Epithelial cell of prostate (primary cell): Measurements from ENCODE around the gene RYR3.

Experiments
- DNase-seq: peaks from one replicate; pipeline ENCODE4 v3.0.0-alpha.2; 2011; ENCODE audit warnings: low read depth, low spot score
- H3K27ac ChIP-seq: fragments of 450-650 bp; 2 replicates; pipeline ENCODE4 v1.5.1; 2017; ENCODE audit warnings: mild to moderate bottlenecking

The RYR3 gene

DNA sequence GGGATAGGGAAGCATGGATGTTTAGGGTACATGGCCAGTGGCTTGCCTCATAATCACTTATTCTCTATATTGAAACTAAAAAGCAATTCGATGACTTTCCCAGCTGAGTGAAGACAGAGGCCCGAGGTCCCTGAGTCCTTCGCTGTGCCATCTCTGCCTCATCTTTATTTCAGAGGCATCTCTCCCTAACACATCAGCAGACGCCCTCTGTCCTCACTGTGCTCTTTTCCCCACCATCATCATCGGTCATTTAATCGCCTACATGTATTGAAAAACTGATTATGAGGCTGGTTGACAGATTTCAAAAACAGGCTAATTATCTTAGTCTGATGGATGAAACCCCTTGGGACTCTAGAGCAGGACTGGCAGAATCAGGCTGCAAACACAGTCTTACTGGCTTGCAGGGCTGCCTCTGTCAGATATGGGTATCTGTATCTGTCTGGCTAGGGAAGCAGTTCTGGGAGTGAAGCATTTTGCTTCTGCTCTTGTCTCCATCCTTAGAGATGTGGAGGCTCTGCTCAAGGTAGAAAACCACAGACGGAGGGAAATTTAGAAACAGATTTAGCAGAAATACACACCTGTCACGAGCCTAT, 366.6 kb downstream of the RYR3 start:
- DNase-seq = no peak
- H3K27ac ChIP-seq = no peak overlapping the region

DNA sequence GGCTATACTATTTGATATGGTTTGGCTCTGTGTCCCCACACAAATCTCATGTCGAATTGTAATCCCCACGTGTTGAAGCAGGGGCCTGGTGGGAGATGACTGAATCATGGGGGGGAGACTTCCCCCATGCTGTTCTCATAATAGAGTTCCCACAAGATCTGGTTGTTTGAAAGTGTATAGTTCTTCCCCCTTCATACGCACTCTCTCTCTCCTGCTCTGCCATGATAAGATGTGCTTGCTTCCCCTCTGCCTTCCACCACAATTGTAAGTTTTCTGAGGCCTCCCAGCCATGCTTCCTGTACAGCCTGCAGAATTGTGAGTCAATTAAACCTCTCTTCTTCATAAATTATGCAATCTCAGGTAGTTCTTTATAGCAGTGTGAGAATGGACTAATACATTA, 367.4 kb downstream of the RYR3 start:
- no peak for DNase-seq
- H3K27ac ChIP-seq = no peak overlapping the region

DNA sequence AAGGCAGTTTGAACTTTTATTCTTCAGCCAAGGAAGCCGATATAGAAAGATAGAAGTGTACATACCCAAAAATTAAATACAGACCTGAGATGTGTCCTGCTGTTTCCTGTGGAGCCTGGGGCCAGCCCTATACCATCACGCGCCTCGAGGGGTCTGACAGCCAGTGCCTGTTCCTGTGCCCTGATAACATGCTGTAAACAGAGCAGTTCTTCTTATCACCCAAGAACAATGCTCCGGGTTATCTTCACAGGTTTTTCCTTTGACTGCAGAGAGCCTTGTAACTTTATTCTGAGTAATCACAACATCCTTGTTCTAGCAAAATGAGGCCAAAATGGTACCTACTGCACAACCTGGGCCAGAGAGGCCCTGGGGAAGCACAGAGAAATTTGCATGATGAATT, 367.8 kb downstream of the RYR3 start:
- no peak overlapping the region for H3K27ac ChIP-seq
- no peak for DNase-seq

DNA sequence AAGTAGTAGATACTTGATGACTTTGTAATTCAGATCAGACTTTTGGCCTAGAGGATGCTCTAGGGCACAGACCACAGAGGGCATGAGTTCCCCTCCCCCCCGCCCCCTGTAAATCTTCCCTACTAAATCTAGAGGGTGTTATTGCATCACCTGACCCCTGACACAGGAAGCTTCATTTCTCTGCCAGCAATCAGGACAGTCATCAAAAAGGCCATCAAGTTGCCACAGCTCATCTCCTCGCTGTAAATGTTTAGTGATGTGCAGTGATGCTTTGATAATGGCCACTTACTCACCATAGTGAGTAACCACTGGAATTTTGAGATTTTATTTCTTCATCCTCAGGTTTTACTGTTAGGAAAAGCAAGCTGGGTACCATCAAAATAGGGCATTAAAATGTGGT, 368.3 kb downstream of the RYR3 start:
- H3K27ac ChIP-seq = no peak overlapping the region
- DNase-seq = no peak

DNA sequence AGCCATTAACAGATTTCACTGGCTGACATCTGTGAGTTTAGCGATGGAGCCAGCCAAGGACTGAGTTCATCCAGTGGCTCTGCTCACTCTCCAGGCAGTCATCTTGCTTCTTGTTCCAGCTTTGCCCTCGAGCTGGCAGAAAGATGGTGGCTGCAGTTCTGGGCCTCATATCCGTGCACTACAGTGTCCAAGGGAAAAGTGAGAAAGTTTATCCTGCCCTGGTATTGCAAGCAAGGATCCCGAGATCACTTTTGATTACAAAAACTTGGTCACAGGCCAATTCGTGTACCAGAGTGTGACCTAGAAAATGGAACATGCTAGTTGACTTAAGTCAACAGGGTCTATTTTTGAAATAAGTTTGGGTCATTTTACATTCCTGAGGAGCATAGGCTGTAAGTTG, 369.6 kb downstream of the RYR3 start:
- no peak for DNase-seq
- H3K27ac ChIP-seq = no peak overlapping the region

DNA sequence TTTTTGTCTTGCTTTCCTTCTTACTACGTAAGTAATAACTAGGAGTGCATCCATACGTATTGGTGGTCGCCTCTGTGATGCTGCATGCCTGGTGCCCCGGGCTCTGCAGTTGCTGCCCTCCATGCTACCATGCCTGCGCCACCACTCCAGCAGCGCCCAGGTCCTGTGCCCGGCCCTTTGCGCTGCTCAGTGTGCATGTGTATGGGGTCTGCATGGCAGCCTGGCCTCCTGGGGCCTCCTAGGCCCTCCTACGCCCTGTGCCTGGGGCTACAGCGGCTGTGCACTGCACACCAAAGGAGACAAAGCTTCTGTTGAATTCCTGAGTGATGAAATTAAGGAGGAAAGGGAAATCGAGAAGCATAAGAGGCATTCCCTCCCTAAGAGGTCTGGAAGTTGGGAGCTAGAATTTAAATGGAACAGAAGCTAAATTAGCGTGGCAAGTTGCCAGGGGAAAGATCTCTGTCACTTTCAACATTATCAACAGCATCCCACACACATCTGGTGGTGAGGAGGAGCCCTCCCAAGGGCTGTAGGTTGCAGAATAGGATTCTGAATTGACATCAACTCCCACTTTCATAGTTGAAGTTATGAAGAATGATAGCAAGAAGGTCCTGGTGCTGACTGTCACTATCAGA, 382.5 kb downstream of the RYR3 start:
- DNase-seq = no peak
- H3K27ac ChIP-seq = no peak overlapping the region

DNA sequence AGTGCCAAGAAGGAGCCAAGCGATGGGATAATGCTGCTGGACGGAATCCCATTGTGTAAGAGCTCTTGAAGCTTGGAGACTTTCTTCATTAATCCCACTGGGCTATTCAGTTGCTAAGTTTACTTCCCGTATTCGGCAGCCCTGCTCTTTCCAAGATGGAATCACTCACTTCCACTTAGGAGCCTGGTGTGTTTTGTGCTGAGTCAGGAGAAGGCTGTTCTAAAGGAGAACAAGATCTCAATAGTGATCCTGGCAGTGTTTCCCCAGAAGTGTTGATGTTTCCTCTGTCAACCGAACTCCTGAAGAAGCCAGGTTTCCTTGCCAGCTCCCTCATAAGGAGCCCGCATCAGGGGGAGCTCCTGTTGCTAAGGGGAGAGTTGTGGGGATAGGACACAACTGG, 387.4 kb downstream of the RYR3 start:
- DNase-seq = no peak
- no peak overlapping the region for H3K27ac ChIP-seq

DNA sequence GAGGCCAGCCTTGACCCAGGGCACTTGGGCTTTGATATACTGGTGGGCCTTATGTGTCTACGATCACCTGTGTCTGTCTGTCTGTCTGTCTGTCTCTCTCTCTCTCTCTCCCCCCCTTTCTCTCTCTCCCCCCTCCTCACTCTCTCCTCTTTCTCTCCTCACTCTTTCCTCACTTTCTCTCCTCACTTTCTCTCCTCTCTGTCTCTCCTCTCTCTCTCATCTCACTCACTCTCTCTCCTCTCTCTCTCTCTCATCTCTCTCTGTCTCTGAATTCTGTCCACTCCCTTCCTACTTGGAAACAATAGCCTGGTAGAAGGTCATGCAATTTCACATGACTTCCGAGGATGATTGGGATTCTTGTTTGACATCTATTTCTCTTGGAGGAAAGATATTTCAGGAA, 388.4 kb downstream of the RYR3 start:
- H3K27ac ChIP-seq = no peak overlapping the region
- no peak for DNase-seq

DNA sequence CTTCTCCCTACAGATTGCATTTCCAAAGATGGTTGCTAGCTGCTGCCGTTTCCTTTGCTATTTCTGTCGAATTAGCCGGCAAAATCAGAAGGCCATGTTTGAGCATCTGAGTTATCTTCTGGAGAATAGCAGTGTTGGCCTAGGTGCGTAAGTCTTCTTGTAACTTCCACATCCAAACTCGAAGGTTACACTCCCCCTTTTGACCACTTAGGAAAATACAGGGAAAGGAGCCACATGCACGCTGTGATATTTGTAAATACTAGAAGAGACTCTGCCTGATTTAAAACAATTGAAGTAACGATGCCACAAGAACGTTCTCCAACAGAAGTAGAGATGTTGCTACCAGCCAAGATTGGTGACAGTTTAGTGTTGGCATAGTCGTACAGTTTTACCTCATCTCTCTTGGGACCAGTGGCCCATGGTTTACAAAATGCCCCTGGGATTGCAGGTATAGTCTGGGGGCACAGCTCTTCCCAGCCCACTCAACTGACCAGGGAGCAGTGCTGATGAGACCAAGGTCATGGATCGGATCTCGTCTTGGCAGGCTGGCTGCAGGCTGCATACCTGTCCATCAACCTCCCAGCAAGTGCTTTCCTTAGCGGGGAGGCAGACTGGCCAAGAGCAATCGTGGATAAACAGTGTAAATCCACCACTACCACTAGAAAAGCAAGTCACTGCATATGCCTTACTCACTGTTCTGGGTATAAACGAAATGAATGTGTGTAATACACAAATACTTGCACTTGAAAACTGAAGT, 389.1 kb downstream of the RYR3 start:
- DNase-seq = no peak
- no peak overlapping the region for H3K27ac ChIP-seq

DNA sequence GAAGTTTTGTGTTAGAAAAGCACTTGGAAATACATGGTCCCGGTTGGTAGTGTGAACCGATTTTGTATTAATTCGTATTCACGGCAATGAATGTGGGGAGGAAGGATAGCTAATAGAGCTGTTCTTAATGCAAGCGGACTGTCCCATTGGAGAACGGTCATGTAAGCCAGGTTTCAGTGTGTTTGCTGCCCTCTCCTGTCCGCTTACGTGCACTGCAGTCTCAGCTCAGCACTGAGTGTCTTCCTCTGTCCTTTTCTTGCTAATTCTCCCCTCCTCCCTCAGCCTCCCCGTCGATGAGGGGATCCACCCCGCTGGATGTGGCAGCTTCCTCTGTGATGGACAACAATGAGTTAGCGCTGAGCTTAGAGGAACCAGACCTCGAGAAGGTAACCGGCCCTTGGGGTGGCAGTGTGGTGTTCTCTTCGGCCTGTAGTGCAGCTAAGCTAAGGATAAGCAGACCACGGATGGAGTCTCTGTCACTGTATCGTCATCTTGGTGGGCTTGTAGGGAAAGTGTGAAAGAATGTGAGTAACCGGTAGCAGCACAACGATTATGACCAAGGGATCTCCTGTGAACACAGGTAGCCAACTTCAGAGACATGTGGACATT, 390.0 kb downstream of the RYR3 start:
- H3K27ac ChIP-seq = no peak overlapping the region

DNA sequence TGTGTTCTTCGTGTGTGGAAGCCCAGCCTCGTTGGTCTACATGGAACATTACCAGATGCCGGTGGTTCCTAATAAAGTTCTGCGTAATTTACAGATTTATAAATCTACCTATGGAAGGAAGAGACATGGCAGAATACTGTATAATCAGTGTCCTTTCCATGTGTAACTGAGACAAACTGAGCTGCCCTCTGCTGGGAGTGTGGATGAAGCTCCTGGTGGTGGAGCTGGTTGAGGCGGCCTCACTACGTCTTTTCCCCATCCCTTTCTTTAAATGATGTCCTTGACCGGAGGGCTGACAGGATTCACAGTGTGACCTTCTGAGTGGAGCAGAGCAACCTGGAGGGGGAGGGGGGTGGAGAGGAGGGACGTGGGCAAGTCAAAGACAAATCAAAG, 390.5 kb downstream of the RYR3 start:
- no peak for DNase-seq
- no peak overlapping the region for H3K27ac ChIP-seq

More for the DNA sequence above, 390.0 kb downstream of the RYR3 start:
- peak; percentile 22 for DNase-seq

DNA sequence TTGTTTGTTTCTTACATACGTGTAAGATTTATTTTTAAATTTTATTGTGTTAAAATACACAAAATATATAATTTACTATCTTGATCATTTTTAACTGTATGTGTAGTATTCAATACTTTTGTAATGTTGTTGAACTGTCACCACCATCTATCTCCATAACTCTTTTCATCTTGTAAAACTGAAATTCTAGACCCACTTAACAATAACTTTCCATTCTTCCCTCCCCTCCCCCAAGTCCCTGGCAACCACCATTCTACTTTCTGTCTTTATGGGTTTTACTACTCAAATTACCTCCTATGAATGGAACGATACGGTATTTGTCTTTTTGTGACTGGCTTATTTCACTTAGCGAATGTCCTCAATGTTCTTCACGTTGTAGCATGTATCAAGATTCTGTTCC, 395.4 kb downstream of the RYR3 start:
- no peak for DNase-seq
- H3K27ac ChIP-seq = no peak overlapping the region

DNA sequence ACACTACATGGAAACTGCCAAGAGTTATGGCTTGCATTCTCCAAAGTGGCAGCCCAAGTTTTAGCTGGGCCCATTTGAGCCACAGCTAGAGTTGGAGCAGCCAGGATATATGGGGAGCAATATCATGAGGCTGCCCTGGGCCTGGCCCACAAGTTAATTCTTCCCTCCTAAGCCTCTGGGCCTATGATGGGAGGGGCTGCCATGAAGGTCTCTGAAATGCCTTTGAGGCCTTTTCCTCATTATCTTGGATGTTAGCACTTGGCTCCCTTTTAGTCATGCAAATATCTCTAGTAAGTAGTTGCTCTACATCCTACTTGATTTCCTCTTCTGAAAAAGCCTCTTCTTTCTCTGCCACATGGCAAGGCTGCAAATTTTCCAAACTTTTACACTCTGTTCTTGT, 400.0 kb downstream of the RYR3 start:
- no peak overlapping the region for H3K27ac ChIP-seq
- DNase-seq = no peak

DNA sequence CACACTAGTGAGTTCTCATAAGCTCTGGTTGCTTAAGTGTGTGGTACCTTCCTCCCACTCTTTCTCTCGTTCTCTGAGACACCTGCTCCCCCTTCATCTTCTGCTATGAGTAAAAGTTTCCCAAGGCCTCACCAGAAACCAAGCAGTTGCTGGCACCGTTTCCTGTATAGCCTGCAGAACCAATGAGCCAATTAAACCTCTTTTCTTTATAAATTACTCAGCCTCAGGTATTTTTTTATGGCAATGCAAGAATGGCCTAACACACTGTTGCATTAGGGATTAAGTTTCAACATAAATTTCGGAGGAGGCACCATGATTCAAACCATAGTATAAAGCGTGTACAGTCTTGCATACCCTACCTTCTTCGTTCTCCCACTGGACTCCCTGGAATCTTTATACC, 405.3 kb downstream of the RYR3 start:
- DNase-seq = peak; percentile 91
- H3K27ac ChIP-seq = peak overlapping the region; percentile 79

DNA sequence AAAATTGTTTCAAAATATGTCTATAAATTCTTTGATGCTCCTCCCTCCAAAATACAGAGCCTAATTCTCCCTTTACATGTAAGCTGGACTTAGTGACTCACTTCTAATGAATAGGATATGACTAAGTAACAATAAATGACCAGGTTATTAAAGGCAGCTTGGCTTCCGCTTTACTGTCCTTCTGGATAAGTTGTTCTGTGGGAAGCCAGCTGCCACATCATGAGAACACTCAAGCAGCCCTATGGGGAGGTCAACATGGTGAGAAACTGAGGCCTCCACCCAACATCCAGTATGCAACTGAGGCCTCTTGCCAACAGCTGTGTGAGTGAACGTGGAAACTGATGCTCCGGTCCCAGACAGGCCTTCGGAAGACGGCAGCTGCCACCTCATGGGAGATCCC, 410.2 kb downstream of the RYR3 start:
- peak overlapping the region; percentile 79 for H3K27ac ChIP-seq
- DNase-seq = peak; percentile 73

DNA sequence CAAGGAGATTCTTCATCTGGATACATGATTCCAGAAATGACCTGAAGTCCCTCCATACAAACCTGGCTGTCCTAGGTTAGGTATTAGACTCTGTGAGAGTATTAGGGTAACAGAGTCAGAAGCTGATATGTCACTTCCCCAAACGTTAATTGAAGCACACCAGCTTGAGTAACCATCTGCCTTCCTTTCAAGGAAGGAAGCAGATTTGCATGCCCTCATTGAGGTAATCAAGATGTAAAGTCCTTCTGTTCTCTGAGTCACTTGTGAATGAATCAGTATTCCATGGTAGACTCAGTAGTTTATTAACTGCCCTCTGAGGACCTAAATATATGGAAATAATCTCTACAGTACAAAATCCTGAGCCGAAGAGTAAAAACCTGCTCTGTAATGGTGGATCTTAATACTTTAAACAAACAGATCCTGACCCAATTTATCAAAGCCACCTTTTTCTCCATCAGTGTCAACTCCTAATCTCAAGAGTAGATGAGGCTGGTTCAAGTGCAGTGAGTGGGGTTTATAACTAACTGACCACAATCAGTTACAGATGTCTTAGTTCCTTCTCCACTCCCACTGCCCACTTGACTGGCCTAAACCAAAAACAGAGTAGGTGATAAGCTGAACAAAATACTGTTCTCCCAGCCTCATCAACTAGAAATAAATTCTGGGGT, 411.4 kb downstream of the RYR3 start:
- peak overlapping the region; percentile 79 for H3K27ac ChIP-seq
- DNase-seq = peak; percentile 79

DNA sequence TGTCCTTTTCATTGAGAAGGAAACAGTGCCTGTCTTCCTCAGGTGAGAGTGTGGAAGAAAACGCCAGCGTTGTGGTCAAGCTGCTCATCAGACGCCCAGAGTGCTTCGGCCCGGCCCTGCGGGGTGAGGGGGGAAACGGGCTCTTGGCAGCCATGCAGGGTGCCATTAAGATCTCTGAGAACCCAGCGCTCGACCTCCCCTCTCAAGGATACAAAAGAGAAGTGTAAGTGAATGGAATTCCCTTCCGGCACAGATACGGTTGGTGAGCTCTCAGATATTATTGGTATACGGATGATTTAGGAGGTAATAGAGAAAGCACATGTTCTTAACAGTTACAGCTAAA, 411.9 kb downstream of the RYR3 start:
- peak overlapping the region; percentile 79 for H3K27ac ChIP-seq

DNA sequence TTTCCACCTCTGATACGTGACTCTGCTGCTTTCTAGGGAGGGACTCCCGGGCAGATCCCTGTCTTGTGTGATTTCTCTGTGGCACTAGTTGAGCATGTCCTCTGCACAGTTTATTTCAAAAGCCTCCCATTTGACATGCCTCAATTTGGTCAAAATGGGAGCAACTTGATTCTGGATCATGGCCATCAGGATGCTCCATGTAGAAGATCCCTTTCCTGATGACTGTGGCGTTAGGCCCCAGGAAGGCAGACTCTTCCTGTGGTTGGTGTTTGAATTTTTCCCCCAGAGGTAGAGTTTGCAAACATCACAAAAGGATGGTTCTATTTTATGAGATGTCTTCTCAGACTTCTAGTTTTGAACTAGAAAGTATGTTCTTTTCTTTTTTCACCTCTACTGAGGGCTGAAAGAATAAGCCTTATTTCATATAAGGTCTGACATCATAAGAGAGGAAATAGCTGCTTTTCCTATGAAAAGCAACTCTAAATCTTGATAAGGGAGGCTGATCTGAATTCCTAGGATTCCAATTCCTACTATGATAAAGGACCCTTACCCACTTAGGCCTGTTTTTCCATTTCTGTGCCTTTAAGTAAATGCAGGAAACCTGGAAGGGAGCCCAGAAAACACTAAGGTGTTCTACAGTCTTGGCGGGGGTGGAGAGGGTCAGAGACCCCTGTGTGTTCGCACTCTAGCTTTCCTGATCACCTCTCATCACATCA, 413.7 kb downstream of the RYR3 start:
- no peak for DNase-seq

More for the DNA sequence above, 411.9 kb downstream of the RYR3 start:
- DNase-seq = no peak

DNA sequence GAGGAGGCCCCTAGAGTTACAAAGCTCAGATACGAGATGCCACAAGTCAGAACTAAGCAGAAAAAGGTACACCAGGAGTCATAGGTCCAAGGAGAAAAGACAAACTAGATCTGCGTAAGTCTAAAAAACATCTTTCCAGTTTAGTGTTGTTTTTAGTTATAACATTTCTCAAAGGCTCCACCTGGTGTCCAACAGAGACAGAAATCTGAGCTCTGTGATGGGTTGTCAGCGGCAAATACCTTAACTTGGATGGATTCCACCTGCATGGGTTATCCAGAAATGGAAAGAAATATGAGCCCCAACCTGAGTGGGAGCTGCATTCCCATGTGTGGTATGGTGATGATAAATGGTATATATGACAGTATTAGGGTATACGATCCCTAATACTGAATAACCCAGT, 418.9 kb downstream of the RYR3 start:
- no peak overlapping the region for H3K27ac ChIP-seq
- DNase-seq = no peak

More for the DNA sequence above, 413.7 kb downstream of the RYR3 start:
- H3K27ac ChIP-seq = no peak overlapping the region

DNA sequence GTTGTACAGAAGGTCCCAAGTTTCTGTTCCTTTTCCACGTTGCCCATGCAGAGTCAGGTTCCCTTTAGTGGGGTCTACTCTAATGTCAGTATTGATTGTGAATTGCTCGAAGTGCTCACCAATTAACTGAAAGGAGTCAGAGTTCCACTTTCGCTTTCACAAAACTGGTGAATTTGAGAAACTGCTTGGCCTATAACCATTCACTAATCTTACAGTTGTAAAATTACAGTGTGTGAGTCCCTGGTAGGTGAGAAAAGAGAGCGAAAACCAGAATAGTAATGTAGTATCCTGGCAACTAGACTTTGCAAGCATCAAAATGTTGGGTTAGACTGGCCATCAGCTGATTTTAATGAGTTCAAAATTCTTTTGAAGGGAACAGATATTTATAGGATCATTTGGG, 420.0 kb downstream of the RYR3 start:
- no peak for DNase-seq

More for the DNA sequence above, 420.0 kb downstream of the RYR3 start:
- no peak overlapping the region for H3K27ac ChIP-seq
